NCI-H69 (cell line): ENCODE measurements around the gene TM9SF3.

Source experiments
- DNase-seq: peaks from one replicate; lab custom pipeline; 2025; lab: John Stamatoyannopoulos, UW

TM9SF3 gene

DNA sequence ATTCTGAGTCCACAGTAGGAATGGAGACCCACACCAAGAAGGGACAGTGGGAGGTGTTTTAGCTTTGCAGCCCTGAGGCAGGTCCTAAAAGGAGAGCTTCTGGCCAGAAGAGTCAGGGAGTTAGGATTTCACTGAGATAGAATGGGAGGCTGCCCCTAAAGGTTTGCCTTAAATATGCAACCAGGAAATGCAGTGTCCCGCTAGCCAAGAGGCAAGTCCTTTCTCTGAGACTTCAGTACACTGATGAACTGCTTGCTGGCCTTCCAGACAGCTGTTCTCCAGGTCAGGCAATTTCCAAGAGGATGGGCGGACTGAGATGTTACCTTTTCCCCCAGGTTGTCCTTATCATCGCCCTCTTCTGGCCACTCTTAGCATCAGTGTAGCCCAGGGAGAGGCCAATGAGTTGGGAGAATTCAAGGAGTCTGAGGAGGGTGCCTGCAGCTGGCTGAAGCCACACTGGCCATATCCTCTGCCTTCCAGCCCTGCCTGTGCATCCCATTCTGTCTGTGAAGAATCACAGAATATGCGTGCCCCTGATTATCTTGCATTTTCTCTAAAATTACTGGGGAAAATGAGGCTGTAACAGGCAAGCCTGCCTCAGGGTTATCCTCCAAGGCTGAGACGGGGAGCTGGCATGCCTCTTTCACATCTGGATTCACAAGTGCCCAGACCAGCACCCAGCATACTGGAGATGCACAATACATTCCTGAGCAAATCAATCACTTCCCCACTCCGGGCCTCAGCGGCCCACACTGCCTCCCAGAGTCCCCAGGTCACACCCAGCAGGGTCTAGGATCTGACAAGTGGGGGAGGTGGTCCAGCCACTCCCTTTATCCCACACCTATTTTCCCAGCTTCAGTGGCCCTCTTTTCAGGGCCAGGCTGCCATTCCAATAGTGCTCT, 75.5 kb downstream of the TM9SF3 start:
- peak; percentile 69 for DNase-seq

DNA sequence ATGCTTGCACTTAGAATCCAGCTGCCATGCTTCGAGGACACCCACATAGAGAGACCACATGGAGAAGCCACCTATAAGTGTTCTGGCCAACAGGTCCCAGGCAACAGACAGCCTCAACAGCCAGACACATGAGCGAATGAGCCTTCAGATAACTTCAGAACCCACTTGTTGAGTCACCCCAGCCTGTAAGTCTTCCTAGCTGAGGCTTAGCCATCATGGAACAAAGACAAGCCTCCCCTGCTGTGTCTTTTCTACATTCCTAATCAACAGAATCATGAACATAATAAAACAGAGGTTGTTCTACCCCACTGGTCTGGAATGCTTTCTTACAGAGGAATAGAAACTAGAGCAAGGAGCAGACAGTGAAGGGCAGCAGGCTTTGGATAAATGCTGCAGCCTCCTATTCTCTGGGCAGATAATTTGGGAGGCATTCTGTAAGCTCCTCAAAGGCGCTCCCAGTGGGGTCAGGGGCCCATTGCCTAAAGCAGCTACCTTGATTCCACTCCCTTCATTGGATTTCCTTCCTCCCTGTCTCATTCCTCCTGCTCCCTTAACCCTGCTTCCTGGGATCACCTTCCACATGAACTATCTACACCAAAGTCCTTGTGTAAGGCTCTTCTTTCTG, 77.7 kb downstream of the TM9SF3 start:
- DNase-seq: no peak

DNA sequence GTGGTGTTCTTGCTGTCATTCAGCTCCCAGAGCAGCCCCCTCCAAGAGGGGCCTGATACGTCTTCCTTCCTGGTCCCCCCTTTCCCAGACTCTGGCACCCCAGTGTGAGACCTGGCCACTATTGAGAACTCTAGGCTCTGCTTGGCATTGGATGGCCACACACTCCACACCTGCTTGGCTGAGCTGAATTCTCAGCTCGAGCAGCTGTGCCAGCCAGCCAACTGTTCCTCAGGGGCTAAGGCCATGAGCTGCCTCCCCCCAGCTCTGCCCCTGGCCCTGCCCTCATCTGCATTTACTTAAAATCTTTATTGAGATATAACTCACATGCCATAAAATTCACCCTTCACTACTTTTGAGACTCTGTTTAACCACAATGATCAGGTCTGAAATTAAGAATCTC, 79.8 kb downstream of the TM9SF3 start:
- no peak for DNase-seq

DNA sequence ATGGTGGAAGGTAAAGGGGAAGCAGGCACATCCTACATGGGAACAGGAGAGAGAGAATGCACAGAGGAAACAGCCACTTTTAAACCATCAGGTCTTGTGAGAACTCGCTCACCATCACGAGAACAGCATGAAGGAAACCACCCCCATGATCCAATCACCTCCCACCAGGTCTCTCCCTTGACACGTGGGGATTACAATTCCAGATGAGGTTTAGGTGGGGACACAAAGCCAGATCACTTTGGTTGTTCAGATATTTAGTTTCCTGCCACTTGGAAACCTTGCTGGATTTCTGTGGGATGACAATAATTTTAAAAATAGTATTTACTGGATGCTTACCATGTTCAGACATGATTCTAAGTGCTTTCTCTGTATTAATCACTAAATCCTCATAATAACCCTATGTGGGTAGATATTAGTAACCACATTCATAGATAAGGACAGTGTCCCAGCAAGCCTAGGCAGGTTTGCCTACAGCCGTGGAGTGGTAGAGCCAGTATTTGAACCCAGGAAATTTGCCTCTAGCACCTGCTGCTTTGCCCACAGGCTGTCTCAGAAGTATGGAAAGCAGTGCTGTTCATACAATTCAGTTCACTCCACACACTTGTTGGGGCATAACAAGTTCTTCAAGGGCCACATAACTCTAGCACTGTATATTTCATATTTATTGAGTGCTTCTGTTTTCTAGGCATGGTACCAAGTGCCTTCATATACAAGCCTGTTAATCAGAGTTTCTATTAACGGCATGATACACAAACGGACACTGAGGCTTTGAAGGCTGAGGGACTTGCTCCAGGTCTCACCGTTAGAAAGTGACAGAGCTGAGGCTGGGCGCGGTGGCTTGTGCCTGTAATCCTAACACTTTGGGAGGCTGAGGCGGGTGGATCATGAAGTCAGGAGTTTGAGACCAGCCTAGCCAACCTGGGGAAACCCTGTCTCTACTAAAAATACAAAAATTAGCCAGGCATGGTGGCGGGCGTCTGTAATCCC, 81.4 kb downstream of the TM9SF3 start:
- no peak for DNase-seq

DNA sequence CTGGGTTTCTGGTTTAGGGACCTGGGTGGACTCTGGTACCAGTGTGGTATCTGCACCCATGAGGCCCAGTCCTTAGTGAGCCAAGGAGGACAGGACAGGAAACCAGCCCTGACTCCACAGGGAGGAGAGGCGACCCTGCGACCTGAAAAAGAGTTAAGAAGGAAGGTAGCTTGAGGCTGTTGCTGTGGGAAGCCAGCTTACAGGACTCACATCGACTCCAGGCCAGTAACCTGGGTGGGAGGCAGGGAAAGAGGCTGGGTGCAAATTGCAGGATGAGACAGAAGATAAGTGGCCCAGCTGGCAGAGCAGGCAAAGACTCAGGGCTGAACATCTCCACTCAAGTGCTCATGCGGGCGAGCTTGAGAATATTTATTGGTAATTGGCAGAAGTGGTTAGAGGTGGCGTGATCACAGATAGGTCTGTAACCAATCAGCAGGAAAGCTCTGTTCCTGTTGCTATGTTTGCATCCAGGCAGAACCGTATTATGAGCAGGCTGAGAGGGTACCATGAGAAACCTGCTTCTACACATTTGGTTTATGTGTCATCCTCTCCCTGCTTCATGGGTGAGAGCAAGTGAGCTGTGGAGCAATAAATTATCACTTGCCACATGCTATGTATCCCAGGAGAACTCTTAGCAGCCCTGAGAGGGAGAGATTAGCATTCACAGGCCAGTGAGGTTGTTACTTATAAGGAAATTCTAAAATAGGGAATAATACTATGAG, 84.1 kb downstream of the TM9SF3 start:
- peak; percentile 31 for DNase-seq

DNA sequence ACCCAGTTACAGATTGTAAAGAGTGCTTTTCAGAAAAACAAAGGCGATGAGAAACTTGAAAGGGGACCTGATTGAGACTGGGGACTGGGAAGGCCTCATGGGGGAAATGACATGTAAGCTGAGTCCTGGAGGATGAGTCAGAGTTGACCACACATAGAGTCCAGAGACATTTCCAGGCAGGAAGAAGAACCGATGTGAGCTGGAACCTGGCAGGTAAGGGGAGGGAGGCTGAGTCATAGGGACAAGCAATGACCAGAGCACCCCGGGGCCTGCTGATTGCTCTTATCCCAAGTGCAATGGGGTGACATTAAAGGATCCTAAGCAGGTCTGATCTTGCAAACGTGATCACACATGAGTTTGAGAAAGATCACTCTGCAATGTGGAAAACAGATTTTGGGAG, 84.8 kb downstream of the TM9SF3 start:
- peak; percentile 23 for DNase-seq

DNA sequence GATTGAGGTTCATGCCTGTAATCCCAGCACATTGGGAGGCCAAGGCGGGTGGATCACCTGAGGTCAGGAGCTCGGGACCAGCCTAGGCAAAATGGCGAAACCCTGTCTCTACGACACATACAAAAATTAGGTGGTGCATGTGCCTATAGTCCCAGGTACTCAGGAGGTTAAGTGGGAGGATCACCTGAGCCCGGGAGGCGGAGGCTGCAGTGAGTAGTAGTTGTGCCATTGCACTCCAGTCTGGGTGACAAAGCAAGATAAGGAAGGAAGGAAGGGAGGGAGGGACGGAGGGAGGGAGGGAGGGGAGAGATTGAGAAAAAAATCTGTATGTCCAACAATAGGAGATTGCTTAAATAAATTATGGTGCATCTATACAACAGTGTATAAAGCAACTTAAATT, 86.3 kb downstream of the TM9SF3 start:
- DNase-seq: no peak

DNA sequence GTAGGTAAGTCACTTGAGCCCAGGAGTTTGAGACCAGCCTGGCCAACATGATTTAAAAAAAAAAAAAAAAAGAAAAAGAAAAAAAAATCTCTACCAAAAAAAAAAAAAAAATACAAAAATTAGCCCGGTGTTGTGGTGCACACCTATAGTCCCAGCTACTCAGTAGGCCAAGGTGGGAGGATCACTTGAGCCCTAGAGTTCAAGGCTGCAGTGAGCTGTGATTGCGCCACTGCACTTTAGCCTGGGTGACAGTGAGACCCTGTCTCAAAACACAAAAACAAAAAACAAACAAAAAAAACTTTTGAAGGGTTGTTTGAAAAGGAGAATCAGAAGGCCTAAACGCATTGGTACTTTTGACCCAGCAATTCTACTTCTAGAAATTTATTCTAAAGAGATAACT, 86.8 kb downstream of the TM9SF3 start:
- DNase-seq: no peak

DNA sequence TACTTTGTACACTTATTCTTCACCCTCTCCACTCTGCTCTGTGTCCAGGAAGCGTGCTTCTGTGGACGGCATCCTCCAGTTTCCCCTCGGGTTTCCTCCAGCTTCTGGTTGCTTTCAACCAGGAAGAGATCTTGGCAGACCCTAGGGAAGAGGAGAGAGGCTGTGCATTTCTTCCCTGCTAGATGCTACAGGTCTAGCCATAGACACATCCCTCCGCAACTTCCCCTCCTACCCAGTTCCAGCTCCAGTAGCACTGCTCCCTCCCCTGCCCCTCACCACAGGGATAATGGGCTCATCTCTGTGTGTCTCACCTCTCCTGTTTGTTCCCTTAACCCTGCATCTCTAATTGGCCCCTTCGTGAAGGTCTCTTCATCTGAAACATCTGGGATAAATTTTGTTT, 89.4 kb downstream of the TM9SF3 start:
- DNase-seq: peak; percentile 92

DNA sequence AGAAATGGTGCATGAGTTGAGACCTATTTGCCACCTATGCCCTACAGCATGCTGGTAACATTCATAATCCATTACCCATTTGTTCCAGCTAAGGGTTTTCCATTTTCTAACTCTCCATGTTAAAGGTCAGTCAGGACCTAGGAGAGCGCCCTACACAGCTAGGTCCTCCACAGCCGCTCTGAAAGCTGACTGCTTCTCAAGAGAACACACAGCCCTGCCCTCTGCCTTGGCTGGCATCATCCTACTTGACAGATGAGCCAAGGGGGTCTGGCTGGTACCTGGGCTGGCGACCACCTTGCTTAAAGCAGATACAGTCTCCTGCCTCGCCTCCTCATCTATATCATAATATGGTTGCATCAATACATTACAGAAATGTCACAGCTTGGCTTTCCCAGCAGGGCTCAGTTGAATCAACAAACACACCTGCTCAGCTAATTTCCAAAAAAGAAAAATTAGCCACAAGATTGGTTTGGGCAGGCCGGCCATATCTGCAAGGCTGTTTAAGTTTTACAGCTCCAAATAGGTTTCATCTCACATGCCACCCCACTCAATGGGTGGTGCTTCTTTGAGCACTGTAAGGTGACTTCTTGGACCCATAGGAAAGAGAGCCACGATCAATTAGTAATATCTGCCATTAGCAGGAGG, 90.4 kb downstream of the TM9SF3 start:
- DNase-seq: peak; percentile 75

DNA sequence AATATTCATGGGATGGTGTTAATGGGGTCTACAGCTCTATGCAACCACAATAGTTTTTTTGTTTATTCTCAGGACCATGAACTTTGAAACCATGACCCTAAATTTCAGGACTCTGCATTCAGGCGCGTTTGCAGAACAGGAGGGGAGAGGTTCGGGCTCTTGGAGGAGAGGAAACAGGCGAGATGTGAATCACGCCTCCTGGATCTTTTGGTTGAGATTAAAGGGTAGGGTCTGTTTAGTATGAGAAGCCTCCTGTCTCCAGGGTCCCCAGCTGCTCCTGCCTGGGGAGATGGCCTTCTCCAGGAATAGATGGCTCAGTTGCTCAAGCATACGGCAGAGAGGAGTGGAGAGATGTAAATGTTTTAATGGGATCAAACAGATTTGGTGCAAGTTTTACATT, 91.3 kb downstream of the TM9SF3 start:
- DNase-seq: no peak

DNA sequence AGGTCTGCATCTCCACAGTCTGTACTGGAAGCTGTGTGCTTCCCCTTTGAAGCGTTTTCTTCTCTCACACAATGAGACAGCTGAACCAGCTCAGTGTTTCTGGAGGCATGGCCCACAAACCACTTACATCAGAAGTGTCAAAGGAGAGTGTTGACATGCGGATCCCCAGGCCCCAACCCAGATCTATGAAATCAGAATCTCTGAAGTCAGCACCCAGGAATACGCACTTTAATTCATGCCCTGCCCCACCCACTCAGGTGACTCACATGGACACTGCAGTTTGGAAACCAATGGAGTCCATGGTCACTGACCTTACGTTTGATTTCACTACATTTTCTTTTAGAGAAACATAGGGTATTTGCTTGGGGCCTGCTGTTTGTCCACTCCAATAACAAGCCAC, 92.1 kb downstream of the TM9SF3 start:
- DNase-seq: no peak

DNA sequence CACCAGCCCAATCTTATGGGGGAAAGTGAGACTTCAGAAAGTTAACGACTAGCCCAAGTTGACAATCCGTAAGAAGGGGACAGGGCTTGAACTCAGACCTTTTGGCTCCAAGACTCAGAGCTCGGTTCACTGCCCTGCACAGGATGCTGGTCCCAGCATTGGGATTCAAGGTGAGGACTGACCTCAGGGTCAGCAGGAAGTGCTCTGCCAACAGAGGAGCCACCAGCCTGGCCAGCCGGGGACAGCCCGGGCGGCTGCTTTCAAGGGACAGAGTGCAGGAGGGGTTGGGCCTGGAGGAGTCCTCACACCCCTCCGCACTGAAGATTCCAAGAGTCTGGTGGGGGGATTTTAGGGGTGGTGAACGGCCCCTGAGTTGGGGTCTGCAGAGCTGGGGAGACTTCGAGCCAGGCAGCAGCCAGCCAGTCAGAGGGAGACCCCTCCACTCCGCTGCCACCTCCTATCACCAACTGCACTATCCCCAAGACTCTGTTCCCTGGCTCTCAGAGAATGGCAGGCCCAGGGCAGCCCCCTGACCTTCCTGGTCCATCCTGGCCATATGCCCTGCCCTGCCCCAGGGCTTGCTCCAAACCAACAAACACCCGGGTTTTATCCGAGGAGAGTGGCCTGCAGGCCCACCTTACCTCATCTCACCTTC, 92.8 kb downstream of the TM9SF3 start:
- DNase-seq: no peak

DNA sequence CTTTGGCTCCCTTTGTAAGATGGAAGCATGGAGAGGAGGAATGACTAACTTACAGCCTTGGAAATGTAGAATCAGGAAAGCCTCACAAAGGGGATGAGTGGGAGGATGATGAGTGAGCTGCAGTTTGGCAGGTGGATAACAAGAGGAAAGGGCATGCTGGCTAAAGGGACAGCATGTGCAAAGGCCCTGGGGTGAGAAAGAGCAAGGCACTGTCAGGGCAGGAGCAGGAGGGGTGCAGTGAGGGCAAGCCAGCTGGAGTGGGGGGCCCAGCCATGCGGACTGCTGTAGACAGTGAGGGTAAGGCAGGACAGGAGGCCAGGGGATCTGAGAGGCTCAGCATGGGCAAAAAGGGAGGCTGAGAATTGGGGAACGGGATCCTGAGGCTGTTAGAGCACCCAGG, 93.6 kb downstream of the TM9SF3 start:
- no peak for DNase-seq

DNA sequence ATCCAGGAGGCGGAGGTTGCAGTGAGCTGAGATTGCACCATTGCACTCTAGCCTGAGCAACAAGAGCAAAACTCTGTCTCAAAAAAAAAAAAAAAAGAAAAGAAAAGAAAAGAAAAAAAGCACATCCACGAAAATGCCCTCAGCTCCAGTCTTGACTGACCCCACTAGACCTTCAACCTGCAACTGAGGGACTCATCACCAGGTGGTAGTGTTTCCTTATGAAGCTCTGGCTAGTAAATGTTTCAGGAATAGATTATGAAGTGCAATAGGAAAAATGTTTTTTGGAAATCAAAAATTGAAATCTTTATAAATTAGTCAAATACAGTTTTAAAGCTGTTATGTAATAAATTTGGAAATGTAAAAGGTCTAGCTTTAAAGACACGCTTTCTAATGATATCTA, 95.5 kb downstream of the TM9SF3 start:
- peak; percentile 22 for DNase-seq

DNA sequence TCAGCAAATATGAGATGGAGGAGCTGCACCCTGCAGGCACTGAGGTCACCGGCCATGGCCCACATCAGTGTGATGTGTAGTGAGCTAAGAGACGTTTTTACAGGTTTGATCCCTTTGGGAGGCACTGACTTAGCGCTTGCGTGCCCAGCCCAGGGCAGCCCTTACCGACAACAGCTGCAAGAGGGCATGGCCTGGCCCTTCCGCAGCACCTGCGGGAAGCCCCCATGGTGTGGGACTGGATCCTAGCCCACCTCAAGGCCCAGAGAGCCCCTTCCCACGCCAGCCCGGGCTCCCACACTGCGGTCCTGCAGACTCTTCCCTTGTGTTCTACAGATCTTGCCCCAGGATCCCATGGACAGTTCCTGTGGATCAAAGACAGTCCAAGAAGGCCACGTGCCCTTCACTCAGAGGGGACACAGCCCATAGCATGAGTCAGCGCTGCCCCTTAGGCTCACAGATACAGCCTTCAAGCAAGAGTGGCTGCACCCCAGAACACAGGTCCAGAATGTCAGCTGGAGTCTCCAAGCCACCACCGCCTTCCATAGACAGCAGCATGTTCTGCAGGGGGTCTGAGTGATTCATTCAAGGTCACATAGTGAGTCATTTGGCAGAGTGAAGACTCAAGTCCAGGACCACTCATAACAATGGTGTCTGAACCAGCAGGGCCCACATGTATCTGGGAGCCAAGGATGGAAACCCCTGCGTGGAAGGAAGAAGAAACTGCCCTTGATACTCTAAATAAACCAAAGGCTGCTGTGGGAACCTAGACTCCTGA, 98.5 kb downstream of the TM9SF3 start:
- DNase-seq: no peak

DNA sequence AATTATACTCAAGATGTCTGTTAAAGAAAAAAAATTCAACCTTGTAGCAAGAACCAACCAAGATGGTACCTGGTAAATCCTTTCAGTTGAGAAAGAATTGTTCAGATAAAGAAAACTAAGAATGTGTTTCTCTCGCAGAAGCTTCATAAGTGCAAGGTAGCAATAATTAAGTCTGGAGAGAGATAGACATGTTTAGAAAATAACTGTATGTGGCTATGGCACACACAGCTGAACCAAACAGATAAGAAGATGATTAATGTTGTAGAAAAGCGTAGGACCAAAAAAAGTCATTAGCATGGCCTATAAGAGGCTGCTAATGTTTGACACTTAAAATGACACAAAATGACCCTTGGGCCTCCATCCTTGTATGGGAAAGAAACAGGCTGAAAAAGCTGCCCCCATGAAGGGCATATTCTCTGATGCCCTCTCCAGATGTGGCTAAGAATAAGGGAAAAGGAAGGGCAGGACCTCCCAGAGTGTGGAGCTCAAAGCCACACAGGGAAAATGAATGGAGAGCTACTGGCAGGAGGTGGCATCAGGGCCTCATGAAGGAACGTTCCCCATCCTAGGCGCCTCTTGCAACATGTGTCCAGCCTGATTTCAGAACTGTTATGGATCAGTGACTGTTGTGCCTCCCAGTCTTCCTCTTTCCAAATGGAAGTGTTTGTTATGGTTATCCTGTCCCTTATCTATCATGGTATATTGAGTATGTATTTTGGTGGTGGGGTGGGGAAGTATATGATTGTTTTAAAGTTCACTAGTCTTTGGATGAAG, 103.8 kb downstream of the TM9SF3 start:
- no peak for DNase-seq

DNA sequence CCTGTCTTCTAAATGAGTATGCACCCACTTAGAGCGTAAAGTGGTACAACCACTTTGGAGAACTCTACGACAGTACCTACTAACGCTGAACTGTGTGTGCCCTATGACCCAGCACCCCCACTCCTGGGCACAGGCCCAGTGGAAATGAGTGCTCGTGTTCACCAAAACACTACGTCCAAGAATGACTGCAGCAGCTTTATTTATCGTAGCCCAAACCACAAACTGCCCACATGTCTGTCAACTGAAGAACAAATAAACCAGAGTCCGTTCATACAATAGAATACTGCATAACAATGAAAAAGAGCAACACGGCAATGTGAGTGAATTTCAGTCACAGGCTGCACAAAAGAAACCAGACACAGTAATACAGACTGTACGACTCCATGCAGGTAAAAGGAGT, 108.5 kb downstream of the TM9SF3 start:
- no peak for DNase-seq

DNA sequence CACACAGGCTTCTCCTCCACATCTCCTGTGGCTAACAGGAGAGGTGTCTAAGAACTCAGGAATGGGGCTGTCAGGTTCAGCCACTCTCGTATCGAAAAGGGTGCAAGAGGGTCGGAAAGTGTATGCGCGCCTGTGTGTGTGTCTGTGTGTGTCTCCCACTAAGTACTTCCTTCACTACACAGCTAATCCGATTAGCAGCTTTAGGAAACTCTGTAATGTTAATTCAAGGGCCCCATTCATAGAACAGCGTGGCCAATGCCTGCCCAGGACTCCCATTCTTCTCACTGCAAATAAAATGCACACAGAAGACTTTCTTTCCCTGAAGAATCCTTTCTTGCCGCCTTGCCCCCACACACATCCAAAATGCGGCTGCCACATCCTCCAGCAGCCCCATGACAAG, 112.9 kb downstream of the TM9SF3 start:
- no peak for DNase-seq
